ENCODE measurements around the gene B3GALT4.

- TF ChIP-seq, protein P1, sequence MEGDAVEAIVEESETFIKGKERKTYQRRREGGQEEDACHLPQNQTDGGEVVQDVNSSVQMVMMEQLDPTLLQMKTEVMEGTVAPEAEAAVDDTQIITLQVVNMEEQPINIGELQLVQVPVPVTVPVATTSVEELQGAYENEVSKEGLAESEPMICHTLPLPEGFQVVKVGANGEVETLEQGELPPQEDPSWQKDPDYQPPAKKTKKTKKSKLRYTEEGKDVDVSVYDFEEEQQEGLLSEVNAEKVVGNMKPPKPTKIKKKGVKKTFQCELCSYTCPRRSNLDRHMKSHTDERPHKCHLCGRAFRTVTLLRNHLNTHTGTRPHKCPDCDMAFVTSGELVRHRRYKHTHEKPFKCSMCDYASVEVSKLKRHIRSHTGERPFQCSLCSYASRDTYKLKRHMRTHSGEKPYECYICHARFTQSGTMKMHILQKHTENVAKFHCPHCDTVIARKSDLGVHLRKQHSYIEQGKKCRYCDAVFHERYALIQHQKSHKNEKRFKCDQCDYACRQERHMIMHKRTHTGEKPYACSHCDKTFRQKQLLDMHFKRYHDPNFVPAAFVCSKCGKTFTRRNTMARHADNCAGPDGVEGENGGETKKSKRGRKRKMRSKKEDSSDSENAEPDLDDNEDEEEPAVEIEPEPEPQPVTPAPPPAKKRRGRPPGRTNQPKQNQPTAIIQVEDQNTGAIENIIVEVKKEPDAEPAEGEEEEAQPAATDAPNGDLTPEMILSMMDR (IDR thresholded peaks at IDR 0.05; ENCODE audit: low read length): no peak
- TF ChIP-seq EZH2 (IDR thresholded peaks at IDR 0.05; ENCODE audit: borderline replicate concordance, low read length): no peak
Observed at GRCh38 chr6:33251395-33252012, 25.4 kb upstream of the B3GALT4 start.
